ENCODE data around the gene GGTLC2. TPM values are rescaled to one million over a fixed set of nuclear protein-coding genes. Genes with fewer than 3 reads are reported as not detected.

GGTLC2 gene
- total and polyA plus RNA-seq, 8 donors, result not detected

DNA sequence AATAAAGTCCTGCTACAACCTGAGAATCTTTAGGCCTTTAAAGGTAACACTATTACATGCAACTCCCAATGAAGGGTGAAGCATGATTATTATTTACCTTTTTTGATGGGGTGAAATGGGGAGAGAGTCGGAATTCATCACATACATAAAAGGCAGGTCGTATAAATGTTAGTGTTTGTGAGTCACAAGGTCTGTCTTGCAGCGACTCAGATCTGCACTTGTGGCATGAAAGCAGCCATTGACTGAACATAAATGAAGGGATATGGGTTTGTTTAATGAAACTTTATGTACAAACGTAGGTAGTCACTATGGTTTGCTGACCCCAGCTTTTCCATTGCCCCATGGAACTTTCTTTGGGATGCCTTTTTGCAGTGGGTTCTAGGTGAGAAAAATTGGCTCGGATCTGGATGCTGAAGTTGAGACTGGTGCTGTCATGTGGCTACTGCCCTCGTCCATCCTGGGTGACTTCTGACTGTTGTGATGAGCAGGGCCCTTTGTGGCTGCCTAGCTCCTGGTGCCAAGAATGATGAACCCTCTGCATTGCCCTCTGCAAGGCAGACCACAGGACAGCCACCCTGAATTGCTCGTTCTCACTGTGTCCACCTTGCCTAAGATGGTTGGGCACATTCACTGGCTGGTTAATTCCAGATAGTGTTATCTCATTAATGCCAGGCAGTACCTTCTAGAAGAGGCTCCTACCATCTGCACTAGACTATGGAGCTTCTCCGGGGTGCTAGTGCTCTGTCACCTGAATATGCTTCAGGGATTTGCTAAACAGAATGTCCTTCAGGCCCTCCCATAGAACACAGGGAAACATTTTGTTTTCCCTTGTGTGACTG is 11.3 kb downstream of the GGTLC2 start:
- Histone ChIP-seq H3K36me3 (no peaks in the 10 kb centered on the region), H3K9me3 (no peaks in the 10 kb centered on the region), H3K27ac (no peak overlapping the region), H3K4me3 (no peak overlapping the region), H3K27me3 (no peaks in the 10 kb centered on the region), H3K4me1 (no peaks in the 10 kb centered on the region)
- ATAC-seq (no peak), DNase-seq (no peak), FAIRE-seq (no peak)
- 64 to 85% methylated on average over 8 of the region's 8 CpGs for WGBS, 2 donors
- TF ChIP-seq, protein P1, sequence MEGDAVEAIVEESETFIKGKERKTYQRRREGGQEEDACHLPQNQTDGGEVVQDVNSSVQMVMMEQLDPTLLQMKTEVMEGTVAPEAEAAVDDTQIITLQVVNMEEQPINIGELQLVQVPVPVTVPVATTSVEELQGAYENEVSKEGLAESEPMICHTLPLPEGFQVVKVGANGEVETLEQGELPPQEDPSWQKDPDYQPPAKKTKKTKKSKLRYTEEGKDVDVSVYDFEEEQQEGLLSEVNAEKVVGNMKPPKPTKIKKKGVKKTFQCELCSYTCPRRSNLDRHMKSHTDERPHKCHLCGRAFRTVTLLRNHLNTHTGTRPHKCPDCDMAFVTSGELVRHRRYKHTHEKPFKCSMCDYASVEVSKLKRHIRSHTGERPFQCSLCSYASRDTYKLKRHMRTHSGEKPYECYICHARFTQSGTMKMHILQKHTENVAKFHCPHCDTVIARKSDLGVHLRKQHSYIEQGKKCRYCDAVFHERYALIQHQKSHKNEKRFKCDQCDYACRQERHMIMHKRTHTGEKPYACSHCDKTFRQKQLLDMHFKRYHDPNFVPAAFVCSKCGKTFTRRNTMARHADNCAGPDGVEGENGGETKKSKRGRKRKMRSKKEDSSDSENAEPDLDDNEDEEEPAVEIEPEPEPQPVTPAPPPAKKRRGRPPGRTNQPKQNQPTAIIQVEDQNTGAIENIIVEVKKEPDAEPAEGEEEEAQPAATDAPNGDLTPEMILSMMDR (IDR thresholded peaks at IDR 0.05), result no peak
- intact Hi-C loops (cut with DNase I), result no loop called here

DNA sequence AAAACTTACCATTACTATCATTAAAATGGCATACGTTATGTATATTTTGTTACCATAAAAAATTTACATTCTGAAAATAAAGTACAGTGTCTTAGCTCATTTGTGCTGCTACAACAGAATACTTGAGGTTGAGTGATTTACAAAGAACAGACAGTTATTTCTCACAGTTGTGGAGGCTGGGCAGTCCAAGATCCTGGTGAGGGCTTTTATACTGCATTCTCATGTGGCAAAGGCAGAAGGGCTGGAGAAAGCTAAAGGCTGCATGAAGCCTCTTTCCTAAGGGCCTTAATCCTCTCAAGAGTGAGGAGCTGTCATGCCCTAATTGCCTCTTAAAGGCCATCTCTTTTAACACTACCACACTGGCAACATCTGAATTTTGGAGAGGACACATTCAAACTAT is 13.3 kb downstream of the GGTLC2 start:
- Histone ChIP-seq H3K4me3 (no peak overlapping the region), H3K27ac (no peak overlapping the region), H3K36me3 (no peaks in the 10 kb centered on the region), H3K27me3 (no peaks in the 10 kb centered on the region), H3K9me3 (no peaks in the 10 kb centered on the region), H3K4me1 (no peaks in the 10 kb centered on the region)
- intact Hi-C loops (cut with DNase I), result no loop called here
- 83 to 88% methylated on average over 1 of the region's 1 CpG for WGBS, 2 donors
- no peak for ATAC-seq
- TF ChIP-seq, protein P1 (IDR thresholded peaks at IDR 0.05), result no peak
- DNase-seq, result no peak
- no peak for FAIRE-seq

DNA sequence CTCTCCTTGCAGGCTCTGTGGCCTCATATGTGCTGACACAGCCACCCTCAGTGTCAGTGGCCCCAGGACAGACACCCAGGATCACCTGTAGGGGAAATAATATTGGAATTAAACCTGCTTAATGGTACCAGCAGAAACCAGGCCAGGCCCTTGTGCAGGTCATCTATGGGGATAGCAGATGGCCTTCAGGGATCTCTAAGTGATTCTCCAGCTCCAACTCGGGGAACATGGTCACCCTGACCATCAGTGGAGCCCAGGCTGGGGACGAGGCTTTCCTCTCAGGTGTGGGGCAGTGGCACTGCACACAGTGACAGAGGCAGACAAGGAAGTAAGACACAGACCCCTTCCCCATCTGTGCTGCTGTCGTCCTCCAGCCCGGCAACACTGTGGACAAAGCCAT is 16.9 kb downstream of the GGTLC2 start:
- intact Hi-C loops (cut with DNase I), result no loop called here
- Histone ChIP-seq H3K9me3 (no peaks in the 10 kb centered on the region), H3K4me3 (no peak overlapping the region), H3K36me3 (no peaks in the 10 kb centered on the region), H3K27ac (no peak overlapping the region), H3K27me3 (no peaks in the 10 kb centered on the region), H3K4me1 (no peaks in the 10 kb centered on the region)
- FAIRE-seq (no peak), ATAC-seq (no peak), DNase-seq (no peak)
- TF ChIP-seq, protein P1 (IDR thresholded peaks at IDR 0.05), result no peak
- 77 to 80% methylated on average over 4 of the region's 4 CpGs for WGBS, 2 donors

DNA sequence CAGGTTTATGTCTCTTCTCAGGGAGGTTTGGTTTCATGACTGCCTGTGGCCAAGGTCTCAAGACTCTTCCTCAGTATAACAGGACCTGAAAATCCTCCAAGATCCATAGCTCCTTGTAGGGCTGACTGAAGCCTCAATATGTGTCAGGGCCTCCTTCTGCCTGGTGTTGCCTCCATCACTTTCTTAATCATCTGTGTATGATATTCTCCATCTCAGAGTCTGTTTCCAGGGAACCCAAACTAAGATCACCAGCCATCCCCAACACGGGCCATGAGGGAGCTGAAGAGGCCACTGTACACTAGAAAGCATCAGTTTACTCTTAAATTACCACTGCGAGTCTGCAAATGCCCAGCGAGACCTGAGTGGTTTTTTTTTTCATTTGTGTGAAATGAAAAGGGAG is 17.7 kb downstream of the GGTLC2 start:
- DNase-seq (no peak), FAIRE-seq (no peak), ATAC-seq (no peak)
- no peaks in the 10 kb centered on the region for H3K4me1 ChIP-seq
- WGBS, 2 donors, result 57 to 66% methylated on average over 3 of the region's 3 CpGs
- no peaks in the 10 kb centered on the region for H3K9me3 ChIP-seq
- intact Hi-C loops (cut with DNase I), result no loop called here
- no peak overlapping the region for H3K4me3 ChIP-seq
- no peaks in the 10 kb centered on the region for H3K36me3 ChIP-seq
- TF ChIP-seq, protein P1 (IDR thresholded peaks at IDR 0.05), result no peak
- H3K27me3 ChIP-seq, result no peaks in the 10 kb centered on the region
- H3K27ac ChIP-seq, result no peak overlapping the region
